ENCODE results near the gene C11orf97. TPM values are rescaled to one million over a fixed set of nuclear protein-coding genes. Genes with fewer than 3 reads are reported as not detected.
"Not testable (repeated sequence)": the region's sequence is repeated elsewhere in the genome, so short reads cannot be mapped to it uniquely, and the experiment has no call there.

Gene C11orf97
- total RNA-seq, 1 donor from 2014 or later = 2.5 TPM

DNA sequence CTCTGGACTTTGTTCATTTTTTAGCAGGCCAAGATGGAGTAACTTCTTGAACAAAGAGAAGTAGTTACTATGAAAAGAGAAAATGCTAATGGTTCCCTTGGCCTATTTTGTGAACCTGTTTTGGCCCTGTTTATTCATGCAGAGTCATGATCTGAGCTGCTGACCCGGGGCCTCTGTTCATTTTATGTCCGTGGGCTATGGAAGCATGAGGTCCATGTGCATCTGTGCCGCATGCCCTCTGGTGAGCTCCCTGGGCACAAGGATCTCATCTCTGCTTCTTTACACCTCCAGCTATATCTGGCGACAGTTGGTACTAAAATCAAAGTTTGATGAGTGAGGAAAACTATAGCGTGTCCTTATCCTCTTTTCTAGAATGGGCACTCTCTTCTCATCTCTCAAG lies 55.9 kb downstream of the C11orf97 start:
- Histone ChIP-seq H3K4me1 (no peaks in the 10 kb centered on the region), H3K9me3 (no peaks in the 10 kb centered on the region), H3K4me3 (no peak overlapping the region), H3K27ac (no peak overlapping the region), H3K36me3 (no peaks in the 10 kb centered on the region), H3K27me3 (ENCODE audit: low read depth) (no peaks in the 10 kb centered on the region)
- ATAC-seq = no peak
- TF ChIP-seq, protein P1, sequence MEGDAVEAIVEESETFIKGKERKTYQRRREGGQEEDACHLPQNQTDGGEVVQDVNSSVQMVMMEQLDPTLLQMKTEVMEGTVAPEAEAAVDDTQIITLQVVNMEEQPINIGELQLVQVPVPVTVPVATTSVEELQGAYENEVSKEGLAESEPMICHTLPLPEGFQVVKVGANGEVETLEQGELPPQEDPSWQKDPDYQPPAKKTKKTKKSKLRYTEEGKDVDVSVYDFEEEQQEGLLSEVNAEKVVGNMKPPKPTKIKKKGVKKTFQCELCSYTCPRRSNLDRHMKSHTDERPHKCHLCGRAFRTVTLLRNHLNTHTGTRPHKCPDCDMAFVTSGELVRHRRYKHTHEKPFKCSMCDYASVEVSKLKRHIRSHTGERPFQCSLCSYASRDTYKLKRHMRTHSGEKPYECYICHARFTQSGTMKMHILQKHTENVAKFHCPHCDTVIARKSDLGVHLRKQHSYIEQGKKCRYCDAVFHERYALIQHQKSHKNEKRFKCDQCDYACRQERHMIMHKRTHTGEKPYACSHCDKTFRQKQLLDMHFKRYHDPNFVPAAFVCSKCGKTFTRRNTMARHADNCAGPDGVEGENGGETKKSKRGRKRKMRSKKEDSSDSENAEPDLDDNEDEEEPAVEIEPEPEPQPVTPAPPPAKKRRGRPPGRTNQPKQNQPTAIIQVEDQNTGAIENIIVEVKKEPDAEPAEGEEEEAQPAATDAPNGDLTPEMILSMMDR (IDR thresholded peaks at IDR 0.05) = no peak
- intact Hi-C loops (cut with DNase I) = no loop called here
- DNase-seq = no peak

DNA sequence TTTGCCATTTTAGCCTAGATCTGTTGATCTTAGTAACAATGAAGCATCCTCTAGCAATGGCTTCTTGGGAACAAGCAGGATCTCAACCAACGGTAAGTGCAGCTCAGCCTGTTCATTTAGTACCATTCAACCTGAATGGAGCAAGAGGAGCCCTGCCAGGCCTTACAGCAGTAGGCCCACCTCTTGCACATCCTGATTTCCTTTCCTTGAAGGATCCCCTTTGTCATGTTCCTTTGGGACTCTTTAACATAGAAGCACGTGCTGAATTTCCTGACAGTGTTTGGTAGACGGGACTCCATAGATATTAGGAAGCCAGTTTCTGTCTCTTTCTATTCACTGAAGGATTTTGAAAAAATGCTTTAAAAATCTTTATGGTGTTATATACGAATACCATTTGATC lies 56.5 kb downstream of the C11orf97 start:
- Histone ChIP-seq H3K4me3 (no peak overlapping the region), H3K4me1 (no peaks in the 10 kb centered on the region), H3K36me3 (no peaks in the 10 kb centered on the region), H3K27ac (no peak overlapping the region), H3K27me3 (ENCODE audit: low read depth) (no peaks in the 10 kb centered on the region), H3K9me3 (no peaks in the 10 kb centered on the region)
- TF ChIP-seq, protein P1 (IDR thresholded peaks at IDR 0.05) = no peak
- no peak for DNase-seq
- intact Hi-C loops (cut with DNase I) = no loop called here
- ATAC-seq = no peak

DNA sequence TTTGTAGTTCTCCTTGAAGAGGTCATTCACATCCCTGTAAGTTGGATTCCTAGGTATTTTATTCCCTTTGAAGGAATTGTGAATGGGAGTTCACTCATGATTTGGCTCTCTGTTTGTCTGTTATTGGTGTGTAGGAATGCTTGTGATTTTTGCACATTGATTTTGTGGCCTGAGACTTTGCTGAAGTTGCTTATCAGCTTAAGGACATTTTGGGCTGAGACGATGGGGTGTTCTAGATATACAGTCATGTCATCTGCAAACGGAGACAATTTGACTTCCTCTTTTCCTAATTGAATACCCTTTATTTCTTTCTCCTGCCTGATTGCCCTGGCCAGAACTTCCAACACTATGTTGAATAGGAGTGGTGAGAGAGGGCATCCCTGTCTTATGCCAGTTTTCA lies 60.7 kb downstream of the C11orf97 start:
- ATAC-seq; intact Hi-C loops (cut with DNase I); DNase-seq: not testable (repeated sequence)

DNA sequence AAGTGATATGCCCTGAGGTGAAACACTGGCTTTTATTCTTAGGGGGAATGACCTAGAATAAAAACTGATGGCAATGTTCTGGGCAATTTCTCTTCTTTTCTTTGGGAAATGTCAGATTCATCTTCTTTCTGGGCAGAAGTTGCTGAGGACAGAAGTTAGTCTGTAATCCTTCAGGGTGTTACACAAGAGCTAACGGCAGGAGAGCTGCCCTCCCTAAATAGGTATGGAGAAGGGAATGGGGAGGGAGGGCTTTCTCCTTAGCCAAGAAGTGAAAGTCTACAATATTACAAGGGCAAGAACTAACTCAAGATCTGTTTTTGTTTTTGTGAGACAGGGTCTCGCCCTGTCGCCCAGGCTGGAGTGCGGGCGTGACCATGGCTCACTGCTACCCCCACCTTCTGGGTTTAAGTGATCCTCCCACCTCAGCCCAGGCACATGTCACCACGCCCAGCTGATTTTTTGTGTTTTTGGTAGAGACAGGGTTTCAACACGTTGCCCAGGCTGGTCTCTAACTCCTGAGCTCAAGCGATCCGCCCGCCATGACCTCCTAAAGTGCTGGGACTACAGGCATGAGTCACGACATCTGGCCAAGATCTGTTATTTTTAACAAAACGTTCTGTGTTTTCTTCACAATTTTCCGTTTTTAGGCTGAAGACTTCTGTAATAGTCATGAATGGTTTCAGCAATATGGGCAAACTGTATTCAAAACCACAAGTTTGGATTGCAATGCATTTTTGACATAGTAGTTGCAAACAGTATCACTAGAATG lies 62.1 kb downstream of the C11orf97 start:
- TF ChIP-seq, protein P1 (IDR thresholded peaks at IDR 0.05) = no peak
- Histone ChIP-seq H3K27me3 (ENCODE audit: low read depth) (no peaks in the 10 kb centered on the region), H3K27ac (no peak overlapping the region), H3K4me3 (peak overlapping the region; percentile 17), H3K9me3 (no peaks in the 10 kb centered on the region), H3K36me3 (no peaks in the 10 kb centered on the region), H3K4me1 (no peaks in the 10 kb centered on the region)
- peak in 1 of 2 donors; percentile 27 for ATAC-seq
- intact Hi-C loops (cut with DNase I) = no loop called here
- DNase-seq = peak; percentile 49

More for the DNA sequence above, 60.7 kb downstream of the C11orf97 start:
- H3K27ac ChIP-seq; H3K4me3 ChIP-seq; H3K4me1 ChIP-seq; H3K9me3 ChIP-seq; H3K27me3 ChIP-seq (ENCODE audit: low read depth); H3K36me3 ChIP-seq: not testable (repeated sequence)

DNA sequence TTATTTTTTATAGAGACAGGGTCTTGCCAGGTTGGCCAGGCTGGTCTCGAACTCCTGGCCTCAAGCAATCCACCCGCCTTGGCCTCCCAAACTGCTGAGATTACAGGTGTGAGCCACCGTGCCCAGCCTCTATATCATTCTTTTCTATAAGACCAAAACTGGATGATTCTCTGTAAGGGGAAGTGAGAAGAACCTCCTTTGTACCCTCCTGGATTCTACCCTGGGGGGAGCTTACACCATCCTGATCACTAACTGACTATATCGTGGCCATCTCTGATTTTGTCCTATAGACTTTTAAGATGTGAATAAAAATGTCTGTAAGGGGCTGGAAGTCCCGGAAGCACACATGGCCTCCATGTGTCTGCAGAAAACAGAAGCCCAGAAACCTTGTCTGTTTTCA lies 64.0 kb downstream of the C11orf97 start:
- no peaks in the 10 kb centered on the region for H3K9me3 ChIP-seq
- DNase-seq (no peak), ATAC-seq (no peak)
- no peaks in the 10 kb centered on the region for H3K4me1 ChIP-seq
- H3K27ac ChIP-seq = no peak overlapping the region
- TF ChIP-seq, protein P1 (IDR thresholded peaks at IDR 0.05) = no peak
- intact Hi-C loops (cut with DNase I) = no loop called here
- H3K27me3 ChIP-seq (ENCODE audit: low read depth) = no peaks in the 10 kb centered on the region
- no peaks in the 10 kb centered on the region for H3K36me3 ChIP-seq
- no peak overlapping the region for H3K4me3 ChIP-seq

DNA sequence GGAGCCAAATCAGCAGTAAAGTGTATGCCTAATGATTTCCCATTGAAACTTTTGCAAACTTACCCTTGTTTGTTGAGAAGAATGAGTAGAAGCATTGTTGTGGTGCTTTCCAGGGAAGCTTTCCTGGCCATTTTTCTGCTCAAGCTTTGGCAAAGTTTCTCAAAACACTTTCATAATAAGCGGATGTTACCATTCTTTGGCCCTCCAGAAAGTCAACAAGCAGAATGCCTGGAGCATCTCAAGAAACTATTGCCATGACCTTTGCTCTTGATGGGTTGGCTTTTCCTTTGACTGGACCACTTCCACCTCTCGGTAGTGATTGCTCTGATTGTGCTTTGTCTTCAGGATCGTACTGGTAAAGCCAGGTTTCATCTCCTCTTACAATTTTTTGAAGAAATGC lies 65.6 kb downstream of the C11orf97 start:
- H3K4me1 ChIP-seq = no peaks in the 10 kb centered on the region
- TF ChIP-seq, protein P1 (IDR thresholded peaks at IDR 0.05) = no peak
- no peak overlapping the region for H3K4me3 ChIP-seq
- DNase-seq (no peak), ATAC-seq (no peak)
- no peaks in the 10 kb centered on the region for H3K9me3 ChIP-seq
- H3K36me3 ChIP-seq = no peaks in the 10 kb centered on the region
- no peaks in the 10 kb centered on the region for H3K27me3 ChIP-seq (ENCODE audit: low read depth)
- H3K27ac ChIP-seq = no peak overlapping the region
- intact Hi-C loops (cut with DNase I) = no loop called here
